HepG2 (cell line): ENCODE results near the gene PEPD. TPM values are rescaled to one million over a fixed set of nuclear protein-coding genes. Genes with fewer than 3 reads are reported as not detected.

ENCODE experiments used
- CEBPG ChIP-seq: IDR thresholded peaks from 2 replicates; pipeline ENCODE4 v1.6.1; 2016
- GABPB1 ChIP-seq: IDR thresholded peaks from 2 replicates; pipeline ENCODE4 v1.6.1; 2016; ENCODE audit warnings: mild to moderate bottlenecking, missing genetic modification reagents, moderate library complexity, missing compliant biosample characterization
- HNF4A ChIP-seq: sonication (generic); formaldehyde crosslinking; IDR thresholded peaks from 2 replicates; pipeline ENCODE4 v1.4.0; 2020; ENCODE audit warnings: missing genetic modification reagents
- KDM4B ChIP-seq: sonication (generic); formaldehyde crosslinking; IDR thresholded peaks from 2 replicates; pipeline ENCODE4 v1.4.0; 2020; ENCODE audit warnings: missing genetic modification reagents
- NFAT5 ChIP-seq: sonication (generic); formaldehyde crosslinking; IDR thresholded peaks from 2 replicates; pipeline ENCODE4 v1.4.0; 2020; ENCODE audit warnings: missing genetic modification reagents
- PAXIP1 ChIP-seq: sonication (generic); formaldehyde crosslinking; conservative IDR thresholded peaks from 2 replicates; pipeline ENCODE4 v1.4.0; 2020; ENCODE audit warnings: mild to moderate bottlenecking, missing genetic modification reagents, moderate library complexity
- PHB2 ChIP-seq: fragments of 450-650 bp; IDR thresholded peaks from 2 replicates; pipeline ENCODE4 v1.6.1; 2018; ENCODE audit not compliant: partially characterized antibody
- RXRB ChIP-seq: IDR thresholded peaks from 2 replicates; pipeline ENCODE4 v1.6.1; 2016; ENCODE audit warnings: borderline replicate concordance, missing genetic modification reagents, missing compliant biosample characterization
- SKI ChIP-seq: fragments of 450-650 bp; IDR thresholded peaks from one replicate; pipeline ENCODE4 v1.6.1; 2018; ENCODE audit warnings: mild to moderate bottlenecking; ENCODE audit not compliant: partially characterized antibody
- ZFP90 ChIP-seq: sonication (generic); formaldehyde crosslinking; IDR thresholded peaks from 2 replicates; pipeline ENCODE4 v1.8.0; 2022; ENCODE audit warnings: missing genetic modification reagents, mild to moderate bottlenecking, inconsistent platforms, borderline replicate concordance
- ZNF121 ChIP-seq: sonication (generic); formaldehyde crosslinking; IDR thresholded peaks from 2 replicates; pipeline ENCODE4 v1.5.0; 2020; ENCODE audit warnings: mild to moderate bottlenecking, missing genetic modification reagents
- ZNF256 ChIP-seq: sonication (generic); formaldehyde crosslinking; conservative IDR thresholded peaks from 2 replicates; pipeline ENCODE4 v1.4.0; 2020; ENCODE audit warnings: missing genetic modification reagents
- ZNF292 ChIP-seq: sonication (generic); formaldehyde crosslinking; IDR thresholded peaks from 2 replicates; pipeline ENCODE4 v1.8.1; 2022; ENCODE audit warnings: mild to moderate bottlenecking, low read depth, missing genetic modification reagents, borderline replicate concordance
- ZNF644 ChIP-seq: IDR thresholded peaks from 2 replicates; pipeline ENCODE4 v1.6.1; 2016; ENCODE audit warnings: low read depth
- polyA plus RNA-seq, 8 experiments: library from polyadenylated mRNA; depleted of rRNA in 3 of 8; stranded (reverse) in 7 of 8; unstranded in 1 of 8; fragments of >200 nt; fragmentation: Illumina TruSeq in 4 of 8; extraction: Trizol in 4 of 8; gene quantifications; 2 replicates each; pipeline versions ENCODE4 v1.2.1 to v1.2.3, GENCODE V29; 2011 to 2016; ENCODE audit warnings: low read depth in 4 of 8, missing spikeins in 1 of 8, mixed read lengths in 1 of 8; ENCODE audit not compliant: insufficient read depth in 1 of 8
- total RNA-seq, 5 experiments: library from RNA; depleted of rRNA; stranded (reverse); fragments of >200 nt; fragmentation: Illumina TruSeq; extraction: Trizol; gene quantifications; 2 replicates each; pipeline ENCODE4 v1.2.3, GENCODE V29; 2016; ENCODE audit warnings: low read depth in 1 of 5
- TF ChIP-seq, protein P1 (sequence below): sonication (generic); formaldehyde crosslinking; IDR thresholded peaks from 2 replicates; pipeline ENCODE4 v1.4.0; 2020; ENCODE audit warnings: missing genetic modification reagents, borderline replicate concordance
- TF ChIP-seq, protein P2 (sequence below): sonication (generic); formaldehyde crosslinking; IDR thresholded peaks from 2 replicates; pipeline ENCODE4 v1.5.0; 2020; ENCODE audit warnings: missing genetic modification reagents

PEPD gene
- total and polyA plus RNA-seq, 2 of the 13 experiments (the other 11 are each of a cell fraction or from before 2014, with no cell fraction given), result 60.7 to 75.1 TPM

DNA sequence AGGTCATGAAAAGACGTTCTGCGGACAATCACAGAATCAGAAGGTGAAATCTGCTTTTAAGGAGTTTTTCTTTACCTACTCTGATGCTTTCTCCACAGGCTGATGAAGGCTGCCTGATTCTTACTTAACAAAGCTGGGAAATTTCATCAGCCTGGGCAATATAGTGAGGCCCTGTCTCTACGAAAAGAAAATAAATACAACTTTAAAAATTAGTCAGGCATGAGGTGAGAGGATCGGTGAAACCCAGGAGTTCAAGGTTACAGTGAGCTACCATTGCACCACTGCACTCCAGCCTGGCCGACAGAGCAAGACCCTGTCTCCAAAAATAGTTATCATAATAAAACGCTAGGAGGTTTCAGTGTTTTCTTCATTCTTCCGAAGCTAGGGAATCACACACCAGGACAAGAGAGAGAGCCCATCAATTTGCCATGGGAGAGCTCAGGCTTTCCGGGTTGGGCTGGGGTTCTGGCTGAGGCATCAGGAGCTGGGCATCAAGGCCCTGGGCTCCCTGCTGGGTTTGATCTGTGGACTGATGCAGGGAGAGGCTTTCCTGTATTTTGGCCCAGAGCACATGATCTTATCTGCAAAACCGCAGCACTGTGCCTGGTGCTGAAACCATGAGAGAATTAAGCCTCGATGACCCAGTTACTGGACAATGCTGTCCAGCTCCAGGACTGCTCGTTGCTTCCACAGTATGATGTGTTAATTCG is 173.1 kb downstream of the PEPD start (continued):
- TF ChIP-seq NFAT5 (CRISPR knock-in tag), result no peak
- TF ChIP-seq ZNF292, result no peak
- no peak for TF ChIP-seq ZNF256 (CRISPR knock-in tag)
- peak; percentile 22; the same call in 1 of the 2 replicates for TF ChIP-seq PAXIP1 (CRISPR knock-in tag)
- TF ChIP-seq, protein P1, sequence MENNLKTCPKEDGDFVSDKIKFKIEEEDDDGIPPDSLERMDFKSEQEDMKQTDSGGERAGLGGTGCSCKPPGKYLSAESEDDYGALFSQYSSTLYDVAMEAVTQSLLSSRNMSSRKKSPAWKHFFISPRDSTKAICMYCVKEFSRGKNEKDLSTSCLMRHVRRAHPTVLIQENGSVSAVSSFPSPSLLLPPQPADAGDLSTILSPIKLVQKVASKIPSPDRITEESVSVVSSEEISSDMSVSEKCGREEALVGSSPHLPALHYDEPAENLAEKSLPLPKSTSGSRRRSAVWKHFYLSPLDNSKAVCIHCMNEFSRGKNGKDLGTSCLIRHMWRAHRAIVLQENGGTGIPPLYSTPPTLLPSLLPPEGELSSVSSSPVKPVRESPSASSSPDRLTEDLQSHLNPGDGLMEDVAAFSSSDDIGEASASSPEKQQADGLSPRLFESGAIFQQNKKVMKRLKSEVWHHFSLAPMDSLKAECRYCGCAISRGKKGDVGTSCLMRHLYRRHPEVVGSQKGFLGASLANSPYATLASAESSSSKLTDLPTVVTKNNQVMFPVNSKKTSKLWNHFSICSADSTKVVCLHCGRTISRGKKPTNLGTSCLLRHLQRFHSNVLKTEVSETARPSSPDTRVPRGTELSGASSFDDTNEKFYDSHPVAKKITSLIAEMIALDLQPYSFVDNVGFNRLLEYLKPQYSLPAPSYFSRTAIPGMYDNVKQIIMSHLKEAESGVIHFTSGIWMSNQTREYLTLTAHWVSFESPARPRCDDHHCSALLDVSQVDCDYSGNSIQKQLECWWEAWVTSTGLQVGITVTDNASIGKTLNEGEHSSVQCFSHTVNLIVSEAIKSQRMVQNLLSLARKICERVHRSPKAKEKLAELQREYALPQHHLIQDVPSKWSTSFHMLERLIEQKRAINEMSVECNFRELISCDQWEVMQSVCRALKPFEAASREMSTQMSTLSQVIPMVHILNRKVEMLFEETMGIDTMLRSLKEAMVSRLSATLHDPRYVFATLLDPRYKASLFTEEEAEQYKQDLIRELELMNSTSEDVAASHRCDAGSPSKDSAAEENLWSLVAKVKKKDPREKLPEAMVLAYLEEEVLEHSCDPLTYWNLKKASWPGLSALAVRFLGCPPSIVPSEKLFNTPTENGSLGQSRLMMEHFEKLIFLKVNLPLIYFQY (CRISPR knock-in tag), result peak; percentile 85; the same call in 1 of the 2 replicates
- peak; percentile 45 for TF ChIP-seq RXRB (CRISPR knock-in tag)
- no peak for TF ChIP-seq PHB2
- 0 out of 2 replicates have a peak, but pooled peaks have one; percentile 6 for TF ChIP-seq ZNF644 (CRISPR knock-in tag)
- TF ChIP-seq HNF4A (CRISPR knock-in tag), result peak; percentile 67
- TF ChIP-seq SKI, result peak; percentile 16
- TF ChIP-seq GABPB1 (CRISPR knock-in tag), result peak; percentile 17; the same call in 1 of the 2 replicates
- TF ChIP-seq KDM4B (CRISPR knock-in tag), result 0 out of 2 replicates have a peak, but pooled peaks have one; percentile 57
- TF ChIP-seq ZNF121, result peak; percentile 93
- TF ChIP-seq, protein P2, sequence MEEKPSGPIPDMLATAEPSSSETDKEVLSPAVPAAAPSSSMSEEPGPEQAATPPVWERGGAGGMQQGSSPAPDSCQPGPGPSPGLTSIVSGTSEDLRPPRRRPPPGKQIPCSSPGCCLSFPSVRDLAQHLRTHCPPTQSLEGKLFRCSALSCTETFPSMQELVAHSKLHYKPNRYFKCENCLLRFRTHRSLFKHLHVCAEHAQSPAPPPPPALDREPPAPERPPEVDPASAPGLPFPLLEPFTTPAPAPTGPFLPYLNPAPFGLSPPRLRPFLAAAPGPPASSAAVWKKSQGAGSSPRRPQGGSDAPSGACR (CRISPR knock-in tag), result 0 out of 2 replicates have a peak, but pooled peaks have one; percentile 25
- peak; percentile 96 for TF ChIP-seq CEBPG (CRISPR knock-in tag)
- peak; percentile 56; the same call in 1 of the 2 replicates for TF ChIP-seq ZFP90 (CRISPR knock-in tag)
